GM23338 (cell line): ENCODE results near the gene AOPEP.

Experiments used
- EZH2phosphoT487 ChIP-seq: fragments of 200-600 bp; sonication (generic); IDR thresholded peaks from one replicate; pipeline ENCODE4 v1.8.1; 2018; ENCODE audit warnings: antibody characterized with exemption; ENCODE audit not compliant: unreplicated experiment
- TF ChIP-seq, protein P1 (sequence below), 2 experiments: fragments of 200-600 bp in 1 of 2; sonication (generic) in 1 of 2; conservative IDR thresholded peaks; 2 replicates each; pipeline versions ENCODE4 v1.5.1 to v1.6.1; 2016 to 2017; ENCODE audit warnings: antibody characterized with exemption in 2 of 2, low read depth in 2 of 2, mild to moderate bottlenecking in 2 of 2, moderate library complexity in 1 of 2

DNA sequence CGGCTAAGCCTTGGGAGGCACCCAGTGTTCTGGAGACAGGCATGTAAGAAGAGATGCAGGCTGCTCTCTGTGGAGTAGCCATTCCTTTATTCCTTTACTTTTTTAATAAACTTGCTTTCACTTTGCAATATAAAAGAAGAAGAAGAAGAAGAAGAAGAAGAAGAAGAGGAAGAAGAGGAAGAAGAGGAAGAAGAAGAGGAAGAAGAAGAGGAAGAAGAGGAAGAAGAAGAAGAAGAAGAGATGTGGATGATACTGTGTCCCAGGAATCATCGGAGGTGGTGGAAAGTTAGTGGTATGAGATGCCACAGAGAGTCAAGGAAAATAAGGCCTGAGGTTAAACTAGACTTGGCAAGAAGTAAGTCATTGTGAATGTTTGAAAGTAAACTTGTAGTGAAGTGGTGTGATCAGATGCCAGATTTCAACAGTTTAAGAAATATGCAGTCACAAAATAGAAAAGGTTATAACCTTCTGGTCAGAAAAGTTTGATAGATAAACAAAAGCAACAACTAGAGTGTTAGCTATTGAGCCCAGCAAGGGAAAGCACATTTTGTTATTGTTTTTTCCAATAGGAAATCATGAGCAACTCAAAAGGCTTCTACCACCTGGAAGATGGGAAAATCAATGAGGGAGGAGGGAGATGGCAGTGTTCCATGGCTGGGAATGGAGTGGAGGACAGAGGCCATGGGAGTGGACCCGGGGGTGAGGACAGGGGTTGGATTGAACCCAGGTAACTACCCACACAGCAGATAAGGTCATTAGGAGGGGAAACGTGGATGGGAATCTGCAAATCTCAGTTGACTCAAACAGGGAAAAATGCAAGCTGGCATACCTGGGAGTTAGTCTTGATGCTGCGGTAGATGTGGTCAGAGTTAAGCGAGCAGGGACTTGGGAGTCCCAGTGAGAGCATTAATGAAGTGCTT, 16.8 kb downstream of the AOPEP start:
- TF ChIP-seq, protein P1, sequence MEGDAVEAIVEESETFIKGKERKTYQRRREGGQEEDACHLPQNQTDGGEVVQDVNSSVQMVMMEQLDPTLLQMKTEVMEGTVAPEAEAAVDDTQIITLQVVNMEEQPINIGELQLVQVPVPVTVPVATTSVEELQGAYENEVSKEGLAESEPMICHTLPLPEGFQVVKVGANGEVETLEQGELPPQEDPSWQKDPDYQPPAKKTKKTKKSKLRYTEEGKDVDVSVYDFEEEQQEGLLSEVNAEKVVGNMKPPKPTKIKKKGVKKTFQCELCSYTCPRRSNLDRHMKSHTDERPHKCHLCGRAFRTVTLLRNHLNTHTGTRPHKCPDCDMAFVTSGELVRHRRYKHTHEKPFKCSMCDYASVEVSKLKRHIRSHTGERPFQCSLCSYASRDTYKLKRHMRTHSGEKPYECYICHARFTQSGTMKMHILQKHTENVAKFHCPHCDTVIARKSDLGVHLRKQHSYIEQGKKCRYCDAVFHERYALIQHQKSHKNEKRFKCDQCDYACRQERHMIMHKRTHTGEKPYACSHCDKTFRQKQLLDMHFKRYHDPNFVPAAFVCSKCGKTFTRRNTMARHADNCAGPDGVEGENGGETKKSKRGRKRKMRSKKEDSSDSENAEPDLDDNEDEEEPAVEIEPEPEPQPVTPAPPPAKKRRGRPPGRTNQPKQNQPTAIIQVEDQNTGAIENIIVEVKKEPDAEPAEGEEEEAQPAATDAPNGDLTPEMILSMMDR (conservative IDR thresholded peaks at IDR 0.05; ENCODE audit: low read depth in 2 of 2), result no peak
- TF ChIP-seq EZH2phosphoT487, result no peak
